HG03575 (cell line): ENCODE measurements around the gene MAMSTR.
"Not testable (repeated sequence)": the region's sequence is repeated elsewhere in the genome, so short reads cannot be mapped to it uniquely, and the experiment has no call there.

Experiments
- ATAC-seq: cut with Tn5 transposase; IDR thresholded peaks from one replicate; pipeline ENCODE4 v1.9.1; 2021; ENCODE audit not compliant: unreplicated experiment, insufficient number of reproducible peaks, low FRiP score; ENCODE audit errors: extremely low read depth

The MAMSTR gene, protein sequence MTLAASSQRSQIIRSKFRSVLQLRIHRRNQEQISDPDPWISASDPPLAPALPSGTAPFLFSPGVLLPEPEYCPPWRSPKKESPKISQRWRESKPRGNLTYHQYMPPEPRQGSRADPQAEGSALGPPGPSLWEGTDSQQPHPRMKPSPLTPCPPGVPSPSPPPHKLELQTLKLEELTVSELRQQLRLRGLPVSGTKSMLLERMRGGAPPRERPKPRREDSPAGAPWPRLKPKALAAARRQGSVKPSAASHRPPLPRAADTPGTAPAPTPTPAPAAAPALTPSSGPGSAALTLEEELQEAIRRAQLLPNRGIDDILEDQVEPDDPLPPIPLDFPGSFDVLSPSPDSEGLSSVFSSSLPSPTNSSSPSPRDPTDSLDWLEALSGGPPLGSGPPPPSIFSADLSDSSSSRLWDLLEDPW

DNA sequence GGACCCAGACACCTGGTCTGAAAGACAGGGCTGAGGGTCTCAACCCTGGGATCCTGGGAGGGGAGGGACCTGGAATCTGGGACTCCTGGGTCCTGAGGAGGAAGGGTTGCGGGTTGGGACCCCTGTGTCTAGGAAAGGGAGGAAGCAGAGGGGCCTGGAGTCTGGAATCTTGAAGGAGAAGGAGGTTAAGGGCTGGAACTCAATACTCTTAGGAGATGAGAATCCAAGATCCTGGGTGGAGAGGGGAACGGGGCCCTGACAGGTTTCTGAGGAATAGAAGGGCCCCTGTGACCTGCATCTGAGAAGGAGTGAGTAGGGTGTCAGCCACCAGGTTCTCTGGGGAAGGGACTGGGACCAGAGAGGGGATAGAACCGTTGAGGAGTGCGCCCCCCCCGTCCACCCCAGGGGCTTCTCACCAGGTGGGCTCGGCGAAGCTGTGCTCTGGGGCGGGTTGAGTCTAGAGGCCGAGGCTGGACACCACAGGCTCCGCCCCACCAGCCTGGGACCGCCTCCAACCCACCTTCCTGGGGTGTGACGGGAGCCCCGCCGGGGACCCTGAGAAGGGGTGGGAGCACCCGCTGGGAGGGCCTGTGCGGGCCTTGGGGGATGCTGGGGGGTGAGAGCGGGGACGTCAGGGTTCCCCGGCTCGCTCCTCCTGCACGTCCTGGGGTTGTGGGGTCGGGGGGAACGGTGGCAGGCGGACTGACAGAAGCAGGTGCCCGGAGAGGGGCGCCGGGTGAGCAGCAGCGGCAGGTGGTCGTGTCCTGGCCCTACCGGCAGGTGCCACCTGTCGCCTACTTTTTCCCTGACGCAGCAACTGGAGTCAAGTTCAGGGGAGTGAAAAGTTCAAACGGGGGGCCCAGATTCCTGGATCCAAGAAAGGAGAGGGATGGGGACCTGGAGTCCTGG lies at the start of gene MAMSTR:
Gene MAMSTR (minus strand): TSS at position 463 of the 909 bp plus-strand sequence. CDS start 694 bp downstream, outside the sequence.
- ATAC-seq = no peak

- ATAC-seq = no peak
Observed at GRCh38 chr19:48768994-48769713, 49.6 kb upstream of the MAMSTR start.

DNA sequence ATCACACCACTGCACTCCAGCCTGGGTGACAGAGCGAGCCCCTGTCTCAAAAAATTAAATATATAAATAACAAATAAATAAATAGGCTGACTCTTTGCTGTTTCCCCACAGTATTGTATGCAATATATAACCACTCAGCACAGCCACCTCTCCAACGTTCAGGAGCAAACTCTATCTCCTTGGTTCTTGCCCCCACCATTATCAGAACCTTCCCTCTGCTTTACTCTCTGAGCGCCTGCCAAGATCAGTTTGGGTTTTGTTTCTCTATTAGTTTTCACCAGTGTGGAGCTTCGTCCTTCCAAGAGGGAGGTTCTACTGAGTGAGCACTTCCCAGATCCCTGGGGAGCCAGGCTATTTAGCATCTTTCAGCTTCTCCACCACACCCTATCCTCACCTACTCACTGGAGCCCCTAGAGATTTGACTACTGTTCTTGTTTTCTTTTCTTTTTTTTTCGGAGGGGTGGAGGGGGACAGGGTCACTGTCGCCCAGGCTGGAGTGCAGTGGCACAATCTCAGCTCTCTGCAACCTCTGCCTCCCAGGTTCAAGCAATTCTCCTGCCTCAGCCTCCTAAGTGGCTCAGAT lies 48.7 kb upstream of the MAMSTR start:
- not testable (repeated sequence) for ATAC-seq

DNA sequence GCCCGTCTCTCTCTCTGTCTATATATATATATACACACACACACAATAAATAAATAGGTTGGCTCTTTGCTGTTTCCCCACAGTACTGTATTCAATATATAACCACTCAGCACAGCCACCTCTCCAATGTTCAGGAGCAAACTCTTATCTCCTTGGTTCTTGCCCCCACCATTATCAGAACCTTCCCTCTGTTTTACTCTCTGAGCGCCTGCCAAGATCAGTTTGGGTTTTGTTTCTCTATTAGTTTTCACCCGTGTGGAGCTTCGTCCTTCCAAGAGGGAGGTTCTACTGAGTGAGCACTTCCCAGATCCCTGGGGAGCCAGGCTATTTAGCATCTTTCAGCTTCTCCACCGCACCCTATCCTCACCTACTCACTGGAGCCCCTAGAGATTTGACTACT lies 46.3 kb upstream of the MAMSTR start:
- not testable (repeated sequence) for ATAC-seq

DNA sequence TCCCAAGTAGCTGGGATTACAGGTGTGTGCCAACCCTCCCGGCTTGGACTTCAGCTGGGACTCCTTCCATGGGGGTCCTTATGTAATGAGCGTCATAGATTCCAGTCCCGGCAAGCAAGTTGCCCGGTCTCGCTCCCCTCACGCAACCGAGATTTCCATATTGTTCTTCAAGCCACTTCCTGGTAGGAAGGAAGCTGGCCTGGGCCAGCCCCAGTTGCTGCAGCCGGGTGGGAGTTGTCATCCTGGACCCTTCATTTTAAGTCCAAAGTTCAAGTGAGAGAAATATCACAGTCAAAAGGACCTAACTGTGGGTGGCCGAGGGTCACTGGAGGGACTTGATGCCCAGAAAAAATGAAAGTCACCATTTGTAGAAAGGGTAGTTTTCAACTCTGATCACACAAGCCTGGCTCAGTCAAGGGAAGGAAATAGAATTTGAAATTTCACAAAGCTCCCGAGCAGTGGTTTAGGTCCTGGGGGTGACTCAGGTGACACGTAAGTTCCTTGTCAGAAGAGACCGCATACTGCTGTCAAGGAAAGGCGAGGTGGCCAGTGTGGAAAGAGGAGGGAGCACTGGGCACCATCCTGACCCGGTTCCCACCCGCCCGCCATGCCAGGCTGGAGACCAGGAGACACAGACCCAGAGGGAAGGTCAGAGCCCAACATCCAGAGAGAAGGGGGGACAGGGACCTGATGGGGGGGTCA lies 41.1 kb upstream of the MAMSTR start:
- ATAC-seq = no peak

DNA sequence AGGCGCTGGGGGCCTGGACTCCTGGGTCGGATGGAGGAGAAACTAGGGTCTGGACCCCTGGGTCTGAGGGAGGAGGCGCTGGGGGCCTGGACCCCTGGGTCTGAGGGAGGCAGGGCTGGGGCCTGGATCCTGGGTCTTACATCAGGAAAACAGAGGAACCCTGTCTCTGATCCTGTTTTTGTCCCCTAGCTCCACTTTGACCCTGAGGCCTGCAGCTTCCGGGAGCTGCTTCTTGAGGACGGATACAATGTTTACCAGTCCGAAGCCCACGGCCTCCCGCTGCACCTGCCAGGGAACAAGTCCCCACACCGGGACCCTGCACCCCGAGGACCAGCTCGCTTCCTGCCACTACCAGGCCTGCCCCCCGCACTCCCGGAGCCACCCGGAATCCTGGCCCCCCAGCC lies 38.2 kb upstream of the MAMSTR start:
- ATAC-seq = no peak

DNA sequence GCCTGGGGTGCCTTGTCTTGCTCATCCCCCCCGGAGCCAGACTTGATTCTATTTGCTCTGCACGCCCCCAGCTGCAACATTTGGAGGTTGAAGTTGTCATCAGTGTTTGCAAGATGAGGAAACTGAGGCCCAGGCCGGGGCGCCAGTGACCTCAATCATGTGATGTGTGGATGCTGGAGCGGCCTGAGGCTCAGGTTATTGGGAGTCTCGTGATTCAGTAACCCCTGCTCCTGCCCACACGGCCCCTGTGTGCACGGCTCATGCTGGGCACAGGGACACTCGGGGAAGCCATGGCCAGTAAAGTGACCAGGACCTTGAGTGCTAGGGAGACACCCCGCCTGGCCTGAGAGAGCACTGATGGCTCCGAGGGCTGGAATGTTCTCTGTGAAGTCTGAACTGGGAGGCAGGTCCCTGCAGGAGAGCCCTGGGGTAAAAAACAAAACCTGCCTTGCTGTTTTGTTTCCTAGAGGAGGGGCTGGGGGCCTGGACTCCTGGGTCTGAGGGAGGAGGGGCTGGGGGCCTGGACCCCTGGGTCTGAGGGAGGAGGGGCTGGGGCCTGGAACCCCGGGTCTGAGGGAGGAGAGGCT lies 37.7 kb upstream of the MAMSTR start:
- ATAC-seq = no peak

- ATAC-seq = no peak
Observed at GRCh38 chr19:48756686-48757085, 37.2 kb upstream of the MAMSTR start.

- no peak for ATAC-seq
Observed at GRCh38 chr19:48756212-48756611, 36.7 kb upstream of the MAMSTR start.

- no peak for ATAC-seq
Observed at GRCh38 chr19:48755787-48756186, 36.3 kb upstream of the MAMSTR start.

DNA sequence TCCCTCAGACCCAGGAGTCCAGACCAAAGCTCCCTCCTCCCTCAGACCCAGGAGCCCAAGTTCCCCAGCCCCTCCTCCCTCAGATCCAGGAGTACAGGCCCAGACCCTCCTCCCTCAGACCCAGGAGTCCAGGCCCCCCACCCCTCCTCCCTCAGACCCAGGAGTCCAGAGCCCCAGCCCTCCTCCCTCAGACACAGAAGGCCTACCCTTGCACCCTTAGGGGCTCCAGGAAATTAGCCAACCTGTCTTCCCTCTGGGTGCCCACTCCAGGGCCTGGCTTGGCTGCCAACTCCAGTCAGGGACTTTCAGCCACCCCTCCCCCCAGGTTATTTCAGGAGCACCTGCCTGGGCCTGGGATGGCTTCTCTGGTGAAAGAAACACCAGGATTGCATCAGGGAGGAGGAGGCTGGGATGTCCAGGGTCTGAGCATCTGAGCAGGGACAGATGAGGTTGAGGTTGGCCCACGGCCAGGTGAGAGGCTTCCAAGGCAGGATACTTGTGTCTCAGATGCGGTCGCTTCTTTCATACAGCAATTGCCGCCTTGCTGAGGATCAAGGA lies 35.6 kb upstream of the MAMSTR start, which contains the start of gene FGF21:
Gene FGF21 (plus strand): TSS at position 441 of the 558 bp plus-strand sequence. CDS start 713 bp downstream, outside the sequence.
- ATAC-seq = no peak

GRCh38 chr19:48752496-48753365 lies 33.2 kb upstream of the MAMSTR start, which contains the start of gene FUT1:
FUT1 (minus strand) TSS chr19:48752641; CDS start chr19:48751281, 1,360 bp downstream.
- ATAC-seq = no peak

- ATAC-seq = no peak
Observed at GRCh38 chr19:48751845-48752495, 32.4 kb upstream of the MAMSTR start.

DNA sequence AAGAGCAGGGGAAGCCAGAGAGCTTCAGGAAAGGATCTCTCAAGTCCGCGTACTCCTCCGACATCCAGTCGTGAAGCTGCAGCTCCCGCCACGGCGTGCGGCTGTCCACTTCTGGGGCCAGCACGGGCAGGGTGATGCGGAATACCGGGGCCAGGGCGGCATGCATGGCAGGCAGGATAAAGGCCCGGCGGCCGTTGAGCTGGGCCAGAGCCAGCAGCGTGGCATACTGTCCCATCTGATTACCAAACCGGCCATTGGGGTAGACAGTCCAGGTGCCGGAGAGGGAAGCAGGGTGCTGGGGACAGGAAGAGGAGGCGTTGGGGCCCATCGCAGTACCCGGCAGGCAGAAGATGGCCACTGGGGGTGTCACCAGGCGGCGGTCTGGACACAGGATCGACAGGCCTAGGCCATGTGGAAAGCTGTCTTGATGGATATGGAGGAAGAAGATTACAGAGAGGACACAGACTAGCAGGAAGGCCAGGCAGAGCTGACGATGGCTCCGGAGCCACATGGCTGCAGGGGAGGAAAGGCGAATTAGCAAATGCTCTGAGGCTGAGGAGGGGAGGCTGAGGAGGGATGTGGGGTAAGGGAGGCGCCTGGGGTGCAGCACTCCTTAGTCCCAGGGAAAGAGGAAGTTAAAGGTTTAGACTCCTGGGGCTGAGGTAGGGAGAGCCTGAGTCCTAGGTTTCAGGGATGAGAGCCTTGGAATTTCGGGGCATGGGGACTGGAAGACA lies 31.4 kb upstream of the MAMSTR start:
- ATAC-seq = no peak

- no peak for ATAC-seq
Observed at GRCh38 chr19:48750351-48750750, 30.8 kb upstream of the MAMSTR start.
